Neuronal stem cell (in vitro differentiated cells): ENCODE measurements around the gene TCF7L2.

Source experiments
- DNase-seq: peaks from one replicate; pipeline ENCODE4 v3.0.0-alpha.2; 2013; ENCODE audit warnings: low spot score
- H2AFZ ChIP-seq: one replicate; pipeline ENCODE4 v1.6.1; 2013; ENCODE audit warnings: mild to moderate bottlenecking, low read length, inconsistent platforms
- H2AK5ac ChIP-seq: 2 replicates; pipeline ENCODE4 v1.6.1; 2013; ENCODE audit warnings: low read depth, mild to moderate bottlenecking, inconsistent platforms, low read length, moderate library complexity, mixed read lengths
- H2BK120ac ChIP-seq: 2 replicates; pipeline ENCODE4 v1.6.1; 2013; ENCODE audit warnings: low read depth, mild to moderate bottlenecking, inconsistent platforms, low read length, moderate library complexity, mixed read lengths
- H2BK12ac ChIP-seq: one replicate; pipeline ENCODE4 v1.6.1; 2013; ENCODE audit warnings: low read length, inconsistent platforms
- H2BK15ac ChIP-seq: 2 replicates; pipeline ENCODE4 v1.6.1; 2013; ENCODE audit warnings: mild to moderate bottlenecking, low read length, inconsistent platforms, mixed read lengths
- H2BK5ac ChIP-seq: one replicate; pipeline ENCODE4 v1.6.1; 2013; ENCODE audit warnings: inconsistent platforms, mild to moderate bottlenecking, low read length, moderate library complexity
- H3K14ac ChIP-seq: one replicate; pipeline ENCODE4 v1.6.1; 2013; ENCODE audit warnings: low read length, inconsistent platforms
- H3K18ac ChIP-seq: 2 replicates; pipeline ENCODE4 v1.6.1; 2013; ENCODE audit warnings: low read length, inconsistent platforms
- H3K23ac ChIP-seq: 2 replicates; pipeline ENCODE4 v1.6.1; 2013; ENCODE audit warnings: low read depth, mild to moderate bottlenecking, mixed read lengths, low read length, inconsistent platforms; ENCODE audit not compliant: poor library complexity
- H3K27ac ChIP-seq: replicated peaks from 3 replicates; pipeline ENCODE4 v1.5.1; 2013; ENCODE audit warnings: low read length, inconsistent platforms
- H3K27me3 ChIP-seq, 3 experiments: 2 replicates each; pipeline ENCODE4 v1.6.1; 2013; ENCODE audit warnings: low read length in 3 of 3, mild to moderate bottlenecking in 2 of 3, inconsistent platforms in 1 of 3, low read depth in 1 of 3, mixed read lengths in 1 of 3, moderate library complexity in 1 of 3; ENCODE audit not compliant: control insufficient read depth in 3 of 3, insufficient read depth in 3 of 3
- H3K36me3 ChIP-seq, 2 donors: replicated peaks in 1 of 2; 2 replicates each; pipeline ENCODE4 v1.6.1; 2013; ENCODE audit warnings: low read length in 2 of 2; ENCODE audit not compliant: control insufficient read depth in 2 of 2, insufficient read depth in 2 of 2
- H3K4ac ChIP-seq: 2 replicates; pipeline ENCODE4 v1.6.1; 2013; ENCODE audit warnings: inconsistent platforms, mild to moderate bottlenecking, low read length, moderate library complexity
- H3K4me1 ChIP-seq, 2 donors: 1 replicate in 1 of 2; 2 replicates in 1 of 2; pipeline ENCODE4 v1.6.1; 2013; ENCODE audit warnings: low read length in 2 of 2, low read depth in 1 of 2; ENCODE audit not compliant: control insufficient read depth in 2 of 2, insufficient read depth in 1 of 2
- H3K4me2 ChIP-seq: one replicate; pipeline ENCODE4 v1.6.1; 2013; ENCODE audit warnings: mild to moderate bottlenecking, low read length, inconsistent platforms; ENCODE audit not compliant: insufficient read depth, poor library complexity, severe bottlenecking
- H3K4me3 ChIP-seq, 2 donors: 2 replicates each; pipeline ENCODE4 v1.5.1; 2013; ENCODE audit warnings: low read length in 2 of 2, mild to moderate bottlenecking in 2 of 2, inconsistent platforms in 1 of 2, moderate library complexity in 1 of 2
- H3K79me1 ChIP-seq: one replicate; pipeline ENCODE4 v1.6.1; 2013; ENCODE audit warnings: low read depth, mild to moderate bottlenecking, inconsistent platforms, low read length, moderate library complexity
- H3K9ac ChIP-seq: one replicate; pipeline ENCODE4 v1.6.1; 2013; ENCODE audit warnings: mild to moderate bottlenecking, low read depth, low read length, inconsistent platforms; ENCODE audit not compliant: poor library complexity
- H3K9me3 ChIP-seq, 2 donors: replicated peaks in 1 of 2; 2 replicates each; pipeline versions ENCODE3 to v1.6.1; 2013; ENCODE audit warnings: low read length in 2 of 2, mild to moderate bottlenecking in 2 of 2, inconsistent platforms in 1 of 2, low read depth in 1 of 2, mixed read lengths in 1 of 2, moderate library complexity in 1 of 2; ENCODE audit not compliant: control insufficient read depth in 2 of 2, insufficient read depth in 1 of 2
- H4K8ac ChIP-seq: one replicate; pipeline ENCODE4 v1.6.1; 2013; ENCODE audit warnings: low read depth, mild to moderate bottlenecking, inconsistent platforms, low read length, moderate library complexity
- H4K91ac ChIP-seq: one replicate; pipeline ENCODE4 v1.6.1; 2013; ENCODE audit warnings: low read length, low read depth, mild to moderate bottlenecking, inconsistent platforms; ENCODE audit not compliant: poor library complexity
- WGBS, 2 donors: extraction: QIAGEN DNeasy Blood & Tissue Kit; methylation state at CpG; one replicate each; pipeline ENCODE4 v1.1.7; 2013; ENCODE audit warnings: missing lambda C conversion rate in 2 of 2, mixed read lengths in 1 of 2; ENCODE audit not compliant: insufficient read length in 2 of 2, insufficient replicate concordance in 1 of 2; ENCODE audit errors: extremely low coverage in 2 of 2; 5-methylcytosine and 5-hydroxymethylcytosine counted together

Gene TCF7L2

DNA sequence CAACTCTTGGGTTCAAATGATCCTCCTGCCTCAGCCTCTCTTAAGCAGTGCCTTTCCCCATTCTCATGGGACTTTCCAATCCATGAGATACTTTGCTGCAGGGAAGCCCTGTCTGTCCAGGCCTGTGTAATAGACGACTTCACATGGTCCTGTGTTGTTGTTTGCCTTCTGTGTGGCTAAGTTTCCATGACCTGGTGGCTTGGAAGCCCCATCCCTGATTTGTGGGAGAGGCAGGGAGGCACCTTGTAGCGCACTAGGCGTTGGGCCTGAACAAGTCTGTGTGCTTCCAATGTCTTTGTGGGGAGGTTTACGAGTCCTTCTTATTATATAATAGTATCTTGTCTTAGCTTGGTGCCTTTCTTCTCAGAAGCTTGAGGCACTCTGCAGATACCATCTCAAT, 49.1 kb downstream of the TCF7L2 start:
- Histone ChIP-seq H3K23ac (no peak overlapping the region), H2BK5ac (no peak overlapping the region), H3K9me3 (peaks cover 0 to 5% of the 10 kb centered on the region in 2 donors), H3K4me3 (no peak overlapping the region), H3K4ac (no peak overlapping the region), H4K91ac (no peak overlapping the region), H3K4me2 (no peak overlapping the region), H3K18ac (no peak overlapping the region), H2AK5ac (no peak overlapping the region), H3K4me1 (peaks cover 0 to 15% of the 10 kb centered on the region in 2 donors), H2BK120ac (no peak overlapping the region), H2BK12ac (no peak overlapping the region), H3K27ac (no peak overlapping the region), H3K27me3 (no peaks in the 10 kb centered on the region), H3K79me1 (peaks cover 3% of the 10 kb centered on the region), H2AFZ (no peak overlapping the region), H3K14ac (no peak overlapping the region), H4K8ac (no peak overlapping the region), H3K36me3 (peaks cover 1 to 46% of the 10 kb centered on the region in 2 donors), H2BK15ac (no peak overlapping the region), H3K9ac (no peak overlapping the region)
- DNase-seq: no peak
- no CpG with 5 or more reads among the region's 4 CpGs for WGBS, 2 donors

DNA sequence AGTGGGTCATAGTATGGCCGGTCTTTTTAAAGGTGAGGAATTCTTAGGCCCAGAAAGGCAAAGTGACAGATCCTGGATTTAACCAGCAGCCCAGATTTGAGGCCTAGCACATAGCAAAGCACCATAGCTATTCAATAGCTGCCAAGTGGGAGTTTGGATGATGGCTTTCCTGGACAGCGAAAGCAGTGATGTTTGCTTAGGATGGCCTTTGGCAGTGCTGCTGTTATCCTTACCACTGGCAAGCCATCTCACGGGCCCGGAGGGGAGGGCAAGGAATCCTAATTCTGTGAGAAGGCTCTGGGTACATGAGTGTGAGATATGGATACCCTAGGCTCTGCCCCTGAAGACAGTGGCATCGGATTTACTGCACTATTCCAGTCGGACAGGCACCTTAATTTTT, 50.4 kb downstream of the TCF7L2 start:
- H3K4me3 ChIP-seq: no peak overlapping the region
- H3K36me3 ChIP-seq: peaks cover 1 to 49% of the 10 kb centered on the region in 2 donors
- H4K8ac ChIP-seq: no peak overlapping the region
- no peak overlapping the region for H3K27ac ChIP-seq
- DNase-seq: no peak
- no peak overlapping the region for H3K23ac ChIP-seq
- no peak overlapping the region for H2BK12ac ChIP-seq
- no peak overlapping the region for H2AK5ac ChIP-seq
- no peak overlapping the region for H3K4ac ChIP-seq
- no peak overlapping the region for H2BK15ac ChIP-seq
- no CpG with 5 or more reads among the region's 6 CpGs for WGBS, 2 donors
- peak overlapping the region; percentile 9 for H3K18ac ChIP-seq
- H4K91ac ChIP-seq: no peak overlapping the region
- no peak overlapping the region for H2AFZ ChIP-seq
- no peaks in the 10 kb centered on the region for H3K27me3 ChIP-seq
- peaks cover 9% of the 10 kb centered on the region for H3K79me1 ChIP-seq
- H3K4me1 ChIP-seq: peaks cover 0 to 22% of the 10 kb centered on the region in 2 donors
- H3K9me3 ChIP-seq: peaks cover 0 to 2% of the 10 kb centered on the region in 2 donors
- H3K9ac ChIP-seq: no peak overlapping the region
- H3K14ac ChIP-seq: no peak overlapping the region
- H3K4me2 ChIP-seq: no peak overlapping the region
- H2BK5ac ChIP-seq: no peak overlapping the region
- no peak overlapping the region for H2BK120ac ChIP-seq

DNA sequence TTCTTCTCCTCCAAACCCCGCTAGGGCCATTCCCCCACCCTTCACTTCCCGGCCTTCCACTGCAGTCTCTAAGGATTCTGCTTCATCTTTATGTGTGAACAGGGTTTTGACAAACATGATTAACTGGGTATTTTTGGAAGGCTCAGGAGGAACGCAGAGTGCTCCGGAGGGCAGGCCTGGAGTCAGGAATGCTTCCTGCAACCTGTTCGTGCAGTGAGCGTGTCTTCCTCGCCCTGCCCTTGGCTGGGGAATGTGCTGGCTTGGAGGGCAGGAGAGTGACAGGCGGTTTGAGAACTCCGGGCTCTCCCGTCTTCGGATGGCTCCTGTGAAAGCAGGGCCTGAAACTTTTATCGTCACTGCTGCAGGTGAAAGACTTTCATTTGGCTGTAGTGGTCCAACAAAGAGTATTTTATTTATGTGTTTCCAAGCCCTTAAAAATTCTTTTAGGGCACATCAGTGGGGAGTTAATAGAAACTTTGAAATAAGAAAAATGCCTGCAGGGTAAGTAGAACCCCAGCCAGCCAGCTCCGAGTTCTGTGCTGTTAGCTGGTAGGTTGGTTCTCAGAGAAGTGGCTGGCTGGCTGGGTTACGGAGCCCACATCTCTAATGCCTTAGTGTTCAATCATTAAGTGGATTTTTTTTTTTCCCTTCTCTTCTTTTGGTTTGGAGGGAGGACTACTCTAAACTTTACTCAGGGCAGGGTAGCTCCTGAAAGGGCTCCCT, 51.0 kb downstream of the TCF7L2 start:
- Histone ChIP-seq H3K4me2 (no peak overlapping the region), H2AFZ (no peak overlapping the region), H2AK5ac (no peak overlapping the region), H3K14ac (no peak overlapping the region), H3K23ac (no peak overlapping the region), H3K27ac (no peak overlapping the region), H3K4ac (no peak overlapping the region), H3K4me3 (no peak overlapping the region), H3K36me3 (peaks cover 1 to 43% of the 10 kb centered on the region in 2 donors), H3K27me3 (no peaks in the 10 kb centered on the region), H2BK5ac (no peak overlapping the region), H4K8ac (no peak overlapping the region), H3K79me1 (peaks cover 9% of the 10 kb centered on the region), H2BK120ac (no peak overlapping the region), H4K91ac (no peak overlapping the region), H2BK12ac (no peak overlapping the region), H3K4me1 (peaks cover 0 to 23% of the 10 kb centered on the region in 2 donors), H3K9me3 (no peaks in the 10 kb centered on the region), H3K9ac (no peak overlapping the region), H2BK15ac (no peak overlapping the region), H3K18ac (no peak overlapping the region)
- no peak for DNase-seq
- no CpG with 5 or more reads among the region's 14 CpGs for WGBS, 2 donors

DNA sequence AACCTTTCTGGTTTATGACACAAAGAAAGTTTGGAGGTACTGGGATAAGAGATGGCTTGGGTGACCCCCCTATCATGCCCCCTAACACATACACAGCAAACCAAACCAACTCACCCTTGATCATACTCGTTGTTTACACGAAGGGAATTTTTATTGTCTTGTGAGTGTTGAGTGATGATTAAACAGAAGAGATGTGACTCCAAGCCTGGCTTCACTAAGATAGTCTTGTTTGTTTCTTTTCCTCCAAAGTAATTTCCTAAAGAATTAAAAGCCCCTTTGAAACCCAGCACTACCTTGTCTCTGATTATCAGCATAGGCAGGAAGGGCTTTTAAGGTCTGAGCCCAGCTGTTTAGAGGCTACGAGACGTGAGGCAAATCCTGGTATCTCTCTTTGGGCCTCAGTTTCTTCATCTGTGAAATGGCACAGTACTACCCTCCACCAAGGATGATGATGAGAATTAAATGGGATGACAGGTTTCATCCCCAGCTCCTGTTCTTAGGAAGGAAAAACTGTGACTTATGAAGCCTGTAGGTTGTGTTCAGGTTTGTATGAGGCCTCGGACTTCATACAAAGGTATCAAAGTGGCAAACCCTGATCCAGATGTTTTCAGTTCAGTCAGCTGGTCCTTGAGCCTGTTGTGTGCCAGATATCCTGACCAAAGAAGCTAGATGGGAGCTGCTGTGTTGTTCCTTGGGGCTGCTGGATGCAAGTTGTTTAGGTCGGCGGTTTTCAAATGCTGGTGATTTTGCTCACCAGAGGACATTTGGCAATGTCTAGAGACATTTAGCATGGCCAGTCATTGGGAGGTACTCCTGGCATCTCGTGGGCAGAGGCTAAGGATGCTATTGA, 51.8 kb downstream of the TCF7L2 start:
- Histone ChIP-seq H2BK15ac (no peak overlapping the region), H3K4me2 (no peak overlapping the region), H2AK5ac (no peak overlapping the region), H2BK12ac (no peak overlapping the region), H4K8ac (no peak overlapping the region), H4K91ac (no peak overlapping the region), H3K27me3 (no peaks in the 10 kb centered on the region), H2BK120ac (no peak overlapping the region), H3K9ac (no peak overlapping the region), H2AFZ (no peak overlapping the region), H3K14ac (no peak overlapping the region), H3K4ac (no peak overlapping the region), H3K18ac (no peak overlapping the region), H3K27ac (no peak overlapping the region), H3K9me3 (no peaks in the 10 kb centered on the region), H3K79me1 (peaks cover 11% of the 10 kb centered on the region), H3K36me3 (peaks cover 1 to 38% of the 10 kb centered on the region in 2 donors), H3K23ac (no peak overlapping the region), H3K4me3 (no peak overlapping the region), H2BK5ac (no peak overlapping the region), H3K4me1 (peaks cover 0 to 21% of the 10 kb centered on the region in 2 donors)
- no CpG with 5 or more reads among the region's 8 CpGs for WGBS, 2 donors
- no peak for DNase-seq
